ENCODE measurements around the gene TMEM145. TPM values are rescaled to one million over a fixed set of nuclear protein-coding genes. Genes with fewer than 3 reads are reported as not detected.

The TMEM145 gene
- total and polyA plus RNA-seq, 8 donors, result 0.21 to 1.6 (median 0.89) TPM

DNA sequence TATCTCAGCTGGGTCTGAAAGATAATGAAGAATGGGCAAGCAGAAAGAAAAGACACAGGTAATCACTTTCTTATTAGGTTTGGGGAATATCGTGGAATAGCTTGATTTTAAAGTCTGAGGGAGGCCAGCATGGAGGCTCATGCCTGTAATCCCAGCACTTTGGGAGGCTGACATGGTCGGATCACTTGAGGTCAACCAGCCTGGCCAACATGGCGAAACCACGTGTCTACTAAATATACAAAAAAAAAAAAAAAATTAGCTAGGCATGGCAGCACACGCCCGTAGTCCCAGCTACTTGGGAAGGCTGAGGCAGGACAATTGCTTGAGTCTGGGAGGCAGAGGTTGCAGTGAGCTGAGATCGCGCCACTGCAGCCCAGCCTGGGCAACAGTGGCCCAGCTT, 9.2 kb upstream of the TMEM145 start:
- Histone ChIP-seq H3K4me1 (peaks cover 0 to 9% of the 10 kb centered on the region in 2 donors), H3K27ac (no peak overlapping the region), H3K4me3 (no peak overlapping the region), H3K9me3 (no peaks in the 10 kb centered on the region), H3K36me3 (no peaks in the 10 kb centered on the region), H3K27me3 (no peaks in the 10 kb centered on the region)
- intact Hi-C loops (cut with DNase I), result no loop called here
- TF ChIP-seq, protein P1, sequence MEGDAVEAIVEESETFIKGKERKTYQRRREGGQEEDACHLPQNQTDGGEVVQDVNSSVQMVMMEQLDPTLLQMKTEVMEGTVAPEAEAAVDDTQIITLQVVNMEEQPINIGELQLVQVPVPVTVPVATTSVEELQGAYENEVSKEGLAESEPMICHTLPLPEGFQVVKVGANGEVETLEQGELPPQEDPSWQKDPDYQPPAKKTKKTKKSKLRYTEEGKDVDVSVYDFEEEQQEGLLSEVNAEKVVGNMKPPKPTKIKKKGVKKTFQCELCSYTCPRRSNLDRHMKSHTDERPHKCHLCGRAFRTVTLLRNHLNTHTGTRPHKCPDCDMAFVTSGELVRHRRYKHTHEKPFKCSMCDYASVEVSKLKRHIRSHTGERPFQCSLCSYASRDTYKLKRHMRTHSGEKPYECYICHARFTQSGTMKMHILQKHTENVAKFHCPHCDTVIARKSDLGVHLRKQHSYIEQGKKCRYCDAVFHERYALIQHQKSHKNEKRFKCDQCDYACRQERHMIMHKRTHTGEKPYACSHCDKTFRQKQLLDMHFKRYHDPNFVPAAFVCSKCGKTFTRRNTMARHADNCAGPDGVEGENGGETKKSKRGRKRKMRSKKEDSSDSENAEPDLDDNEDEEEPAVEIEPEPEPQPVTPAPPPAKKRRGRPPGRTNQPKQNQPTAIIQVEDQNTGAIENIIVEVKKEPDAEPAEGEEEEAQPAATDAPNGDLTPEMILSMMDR (IDR thresholded peaks at IDR 0.05), result no peak
- DNase-seq, result no peak
- ATAC-seq, result no peak

DNA sequence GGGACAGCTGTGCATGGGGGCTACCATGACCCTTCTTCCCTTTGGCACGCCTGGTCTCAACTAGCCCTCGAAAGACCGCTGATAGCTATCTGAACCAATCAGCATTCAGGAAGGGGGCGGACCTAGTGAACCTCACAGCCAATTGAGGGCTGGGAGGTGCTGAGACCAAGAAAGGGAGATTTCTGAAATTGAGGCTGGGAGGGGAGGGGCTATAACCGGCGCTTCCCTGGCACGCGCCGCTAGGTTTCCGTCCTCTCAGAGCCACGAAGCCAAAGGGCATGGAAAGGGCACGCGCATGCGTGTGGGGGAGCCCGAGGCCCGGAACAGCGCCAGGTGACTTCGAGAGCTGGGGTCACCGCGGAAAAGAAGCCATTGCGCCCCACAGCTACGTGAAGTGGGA, 6.5 kb upstream of the TMEM145 start:
- DNase-seq, result no peak
- Histone ChIP-seq H3K27me3 (peaks cover 0 to 8% of the 10 kb centered on the region in 2 donors), H3K4me3 (no peak overlapping the region), H3K36me3 (no peaks in the 10 kb centered on the region), H3K9me3 (no peaks in the 10 kb centered on the region), H3K27ac (no peak overlapping the region), H3K4me1 (peaks cover 0 to 5% of the 10 kb centered on the region in 2 donors)
- TF ChIP-seq, protein P1 (IDR thresholded peaks at IDR 0.05), result no peak
- no peak for ATAC-seq
- intact Hi-C loops (cut with DNase I), result no loop called here

DNA sequence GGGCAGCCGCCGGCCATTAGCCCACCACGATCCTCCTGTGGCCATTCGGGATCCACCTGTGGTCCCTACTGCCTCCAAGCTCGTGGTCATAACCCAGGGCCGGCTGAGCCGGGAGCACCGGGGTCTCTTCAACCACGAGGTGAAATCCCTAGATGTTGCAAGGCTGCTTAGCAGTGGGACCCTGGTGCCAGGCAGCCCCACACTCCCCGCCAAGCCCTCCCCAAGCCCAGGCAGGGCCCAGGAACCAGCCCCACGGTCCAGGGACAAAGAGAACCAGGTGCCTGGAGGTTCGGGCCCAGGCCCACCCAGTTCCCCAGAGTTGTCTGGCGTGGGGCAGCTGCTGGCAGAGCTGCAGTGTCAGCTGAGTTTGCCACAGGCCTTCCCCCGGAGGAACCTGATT, 3.4 kb upstream of the TMEM145 start:
- Histone ChIP-seq H3K4me3 (no peak overlapping the region), H3K9me3 (no peaks in the 10 kb centered on the region), H3K4me1 (peaks cover 6 to 14% of the 10 kb centered on the region in 2 donors), H3K27ac (no peak overlapping the region), H3K27me3 (peaks cover 9 to 38% of the 10 kb centered on the region in 2 donors), H3K36me3 (no peaks in the 10 kb centered on the region)
- ATAC-seq (no peak), DNase-seq (no peak)
- TF ChIP-seq, protein P1 (IDR thresholded peaks at IDR 0.05), result no peak
- intact Hi-C loops (cut with DNase I), result loop anchor here in 1 of 2 donors (10.0 kb wide), 1 partner anchor 175 kb away; the partner anchor contains the start of gene POU2F2

DNA sequence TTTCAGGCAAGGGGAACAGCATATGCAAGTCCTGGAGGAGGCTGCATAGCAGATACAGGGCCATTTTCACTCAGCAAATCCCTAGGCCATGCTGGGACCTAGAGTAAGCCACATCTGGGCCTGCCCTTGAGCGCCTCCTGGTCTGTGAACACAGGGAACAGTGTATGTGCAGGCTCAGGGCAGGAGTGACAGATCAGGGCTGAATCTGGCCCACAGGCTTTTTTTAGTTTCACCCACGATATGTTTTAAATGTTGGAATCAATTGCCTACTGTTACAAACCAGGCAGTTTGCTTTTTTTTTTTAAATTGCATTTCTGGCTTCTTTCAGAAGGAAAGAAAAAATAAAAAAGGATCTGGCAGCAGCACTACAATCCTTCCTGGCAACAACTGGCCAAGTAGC, 1.5 kb upstream of the TMEM145 start:
- intact Hi-C loops (cut with DNase I), result loop anchor here in 1 of 2 donors (10.0 kb wide), 1 partner anchor 177 kb away; the partner anchor contains the start of gene POU2F2
- Histone ChIP-seq H3K27ac (no peak overlapping the region), H3K9me3 (no peaks in the 10 kb centered on the region), H3K36me3 (no peaks in the 10 kb centered on the region), H3K4me1 (peaks cover 6 to 18% of the 10 kb centered on the region in 2 donors), H3K27me3 (peaks cover 9 to 48% of the 10 kb centered on the region in 2 donors), H3K4me3 (no peak overlapping the region)
- TF ChIP-seq, protein P1 (IDR thresholded peaks at IDR 0.05), result no peak
- DNase-seq (no peak), ATAC-seq (no peak)

DNA sequence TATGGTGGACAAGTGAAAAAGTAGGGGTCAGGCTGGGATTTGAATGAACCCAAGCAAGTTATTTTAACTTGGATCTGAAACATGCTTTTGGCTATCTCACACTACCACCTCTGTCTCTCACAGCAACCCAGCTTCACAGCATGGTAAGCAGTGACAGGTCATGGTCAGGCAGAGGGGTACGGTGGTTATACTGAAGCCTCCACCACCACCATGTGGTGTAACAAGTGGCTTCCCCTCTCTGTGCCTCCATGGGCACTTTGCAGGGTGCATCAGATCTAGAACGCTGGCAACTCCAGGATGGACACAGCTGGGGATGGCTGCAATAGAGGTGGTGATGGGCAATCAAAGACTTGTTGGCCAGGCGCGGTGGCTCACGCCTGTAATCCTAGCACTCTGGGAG, 739 bp upstream of the TMEM145 start:
- no peak for ATAC-seq
- no peaks in the 10 kb centered on the region for H3K9me3 ChIP-seq
- no peak overlapping the region for H3K4me3 ChIP-seq
- H3K36me3 ChIP-seq, result no peaks in the 10 kb centered on the region
- DNase-seq, result no peak
- H3K4me1 ChIP-seq, result peaks cover 9 to 21% of the 10 kb centered on the region in 2 donors
- peaks cover 9 to 48% of the 10 kb centered on the region in 2 donors for H3K27me3 ChIP-seq
- TF ChIP-seq, protein P1 (IDR thresholded peaks at IDR 0.05), result no peak
- H3K27ac ChIP-seq, result no peak overlapping the region
- intact Hi-C loops (cut with DNase I), result loop anchor here in 1 of 2 donors (10.0 kb wide), 1 partner anchor 178 kb away; the partner anchor contains the start of gene POU2F2
